ENCODE data around the gene DENND10.
"Not testable (repeated sequence)": the region's sequence is repeated elsewhere in the genome, so short reads cannot be mapped to it uniquely, and the experiment has no call there.

Gene DENND10

GRCh38 chr10:119103903-119104653, at the start of gene DENND10:
Gene DENND10, plus strand, starts transcription at chr10:119104113. Its CDS starts 30 bp downstream, at chr10:119104143.
- DNase-seq (ENCODE audit: low read depth in 2 of 2): peak; percentile 66 to 68

GRCh38 chr10:119055472-119055871, 48.4 kb upstream of the DENND10 start:
- no peak for DNase-seq (ENCODE audit: low read depth in 2 of 2)

GRCh38 chr10:119058010-119058409, 45.9 kb upstream of the DENND10 start:
- DNase-seq (ENCODE audit: low read depth in 2 of 2): no peak

- no peak for DNase-seq (ENCODE audit: low read depth in 2 of 2)
Observed at GRCh38 chr10:119059557-119059956, 44.4 kb upstream of the DENND10 start.

GRCh38 chr10:119060107-119060506, 43.8 kb upstream of the DENND10 start:
- no peak for DNase-seq (ENCODE audit: low read depth in 2 of 2)

GRCh38 chr10:119061352-119061751, 42.6 kb upstream of the DENND10 start:
- no peak for DNase-seq (ENCODE audit: low read depth in 2 of 2)

- DNase-seq (ENCODE audit: low read depth in 2 of 2): no peak
Observed at GRCh38 chr10:119061926-119062325, 42.0 kb upstream of the DENND10 start.

- no peak for DNase-seq (ENCODE audit: low read depth in 2 of 2)
Observed at GRCh38 chr10:119070395-119071165, 33.3 kb upstream of the DENND10 start.

- DNase-seq (ENCODE audit: low read depth in 2 of 2): no peak
Observed at GRCh38 chr10:119073584-119073983, 30.3 kb upstream of the DENND10 start.

GRCh38 chr10:119078422-119079179, 25.3 kb upstream of the DENND10 start:
- no peak for DNase-seq (ENCODE audit: low read depth in 2 of 2)

- peak; percentile 36 to 47 for DNase-seq (ENCODE audit: low read depth in 2 of 2)
Observed at GRCh38 chr10:119079599-119080520, 24.1 kb upstream of the DENND10 start.

- DNase-seq (ENCODE audit: low read depth in 2 of 2): peak; percentile 85 to 88
Observed at GRCh38 chr10:119080521-119081259, 23.2 kb upstream of the DENND10 start, which contains the start of gene EIF3A. Gene EIF3A, minus strand, starts transcription at chr10:119080817. Its CDS starts 141 bp downstream, at chr10:119080676.

GRCh38 chr10:119084896-119085295, 19.0 kb upstream of the DENND10 start:
- no peak for DNase-seq (ENCODE audit: low read depth in 2 of 2)

- no peak for DNase-seq (ENCODE audit: low read depth in 2 of 2)
Observed at GRCh38 chr10:119087271-119087882, 16.5 kb upstream of the DENND10 start.

- DNase-seq (ENCODE audit: low read depth in 2 of 2): no peak
Observed at GRCh38 chr10:119090026-119090795, 13.7 kb upstream of the DENND10 start.

GRCh38 chr10:119090968-119091367, 12.9 kb upstream of the DENND10 start:
- no peak for DNase-seq (ENCODE audit: low read depth in 2 of 2)

GRCh38 chr10:119095640-119096039, 8.3 kb upstream of the DENND10 start:
- DNase-seq (ENCODE audit: low read depth in 2 of 2): no peak

- not testable (repeated sequence) for DNase-seq (ENCODE audit: low read depth in 2 of 2)
Observed at GRCh38 chr10:119096641-119097415, 7.1 kb upstream of the DENND10 start.

All from activated CD4-positive, alpha-beta T cell treated with anti-CD3 and anti-CD28 coated beads for 24 hours (primary cell).